Fibroblast of skin of left biceps (primary cell): Measurements from ENCODE around the gene NLRP11.

Experiments
- DNase-seq, 2 experiments: peaks; one replicate each; pipeline ENCODE4 v3.0.0-alpha.2; 2013; ENCODE audit warnings: low read depth in 2 of 2

Gene NLRP11

GRCh38 chr19:55831846-55832245, at the start of gene NLRP11:
Gene NLRP11 (minus strand): TSS chr19:55831999. CDS start chr19:55818174, 13,825 bp downstream.
- DNase-seq = no peak

GRCh38 chr19:55877211-55877610, 45.4 kb upstream of the NLRP11 start:
- no peak for DNase-seq

- DNase-seq = no peak
These were observed 38.9 kb upstream of the NLRP11 start for GRCh38 chr19:55870736-55871135.

GRCh38 chr19:55867101-55867500, 35.3 kb upstream of the NLRP11 start:
- no peak for DNase-seq

GRCh38 chr19:55866521-55866920, 34.7 kb upstream of the NLRP11 start:
- DNase-seq = no peak

GRCh38 chr19:55858969-55859368, 27.2 kb upstream of the NLRP11 start:
- no peak for DNase-seq

- no peak for DNase-seq
These were observed 26.6 kb upstream of the NLRP11 start for GRCh38 chr19:55858401-55858800.

- DNase-seq = no peak
These were observed 26.2 kb upstream of the NLRP11 start for GRCh38 chr19:55857974-55858373.

GRCh38 chr19:55857149-55857548, 25.4 kb upstream of the NLRP11 start:
- no peak for DNase-seq

- DNase-seq = no peak
These were observed 23.4 kb upstream of the NLRP11 start for GRCh38 chr19:55855160-55855559.

GRCh38 chr19:55838906-55839305, 7.1 kb upstream of the NLRP11 start:
- DNase-seq = no peak

- DNase-seq = no peak
These were observed 6.5 kb upstream of the NLRP11 start for GRCh38 chr19:55838251-55838650.

GRCh38 chr19:55836340-55836739, 4.5 kb upstream of the NLRP11 start, which contains the start of gene NLRP4:
Gene NLRP4 (plus strand): TSS chr19:55836540. CDS start chr19:55852081, 15,541 bp downstream.
- DNase-seq = no peak

- no peak for DNase-seq
These were observed 877 bp upstream of the NLRP11 start for GRCh38 chr19:55832676-55833075.

- no peak for DNase-seq
These were observed 1.1 kb downstream of the NLRP11 start for GRCh38 chr19:55830656-55831055.

GRCh38 chr19:55820037-55820436, 11.8 kb downstream of the NLRP11 start:
- DNase-seq = no peak

GRCh38 chr19:55813906-55814305, 17.9 kb downstream of the NLRP11 start:
- no peak for DNase-seq

- DNase-seq = no peak
These were observed 19.4 kb downstream of the NLRP11 start for GRCh38 chr19:55812449-55812848.

GRCh38 chr19:55811340-55811739, 20.5 kb downstream of the NLRP11 start:
- no peak for DNase-seq

- DNase-seq = no peak
These were observed 22.3 kb downstream of the NLRP11 start for GRCh38 chr19:55809381-55810058.

- no peak for DNase-seq
These were observed 29.5 kb downstream of the NLRP11 start for GRCh38 chr19:55802281-55802680.

- DNase-seq = no peak
These were observed 30.4 kb downstream of the NLRP11 start for GRCh38 chr19:55801416-55801815.

- DNase-seq = no peak
These were observed 36.8 kb downstream of the NLRP11 start for GRCh38 chr19:55795021-55795420.

GRCh38 chr19:55781112-55781511, 50.7 kb downstream of the NLRP11 start:
- DNase-seq = no peak
